ENCODE measurements around the gene EVC. TPM values are rescaled to one million over a fixed set of nuclear protein-coding genes. Genes with fewer than 3 reads are reported as not detected.

Gene EVC
- total and polyA plus RNA-seq, 2 donors from 2014 or later = 7.8 to 159 TPM

GRCh38 chr4:5757954-5758353 is 47.0 kb downstream of the EVC start:
- Histone ChIP-seq H3K27ac (ENCODE audit: low read depth in 2 of 2, low read length in 2 of 2) (no peak overlapping the region), H3K4me3 (ENCODE audit: low read length in 3 of 3) (no peak overlapping the region), H3K9me3 (ENCODE audit: control insufficient read depth in 2 of 3, insufficient read depth in 1 of 3, low read length in 3 of 3) (no peaks in the 10 kb centered on the region), H3K36me3 (ENCODE audit: control insufficient read depth in 2 of 3, insufficient read depth in 3 of 3, low read length in 3 of 3) (peaks cover 10 to 47% (median 19%) of the 10 kb centered on the region in 3 donors), H3K9ac (ENCODE audit: low read length in 3 of 3) (no peak overlapping the region), H3K27me3 (ENCODE audit: control insufficient read depth, insufficient read depth, low read length) (no peaks in the 10 kb centered on the region), H3K4me1 (ENCODE audit: control insufficient read depth in 2 of 3, insufficient read depth in 2 of 3, low read depth in 1 of 3, low read length in 3 of 3) (peaks cover 0 to 13% (median 10%) of the 10 kb centered on the region in 3 donors)
- DNase-seq = peak in 1 of 5 donors; percentile 24
- intact Hi-C loops (cut with DNase I) = no loop called here
- TF ChIP-seq CTCF (IDR thresholded peaks at IDR 0.05; ENCODE audit: borderline replicate concordance, extremely low read depth, insufficient read depth) = no peak
- FAIRE-seq = no peak

GRCh38 chr4:5758741-5759140 is 47.7 kb downstream of the EVC start:
- Histone ChIP-seq H3K36me3 (ENCODE audit: control insufficient read depth in 2 of 3, insufficient read depth in 3 of 3, low read length in 3 of 3) (peaks cover 10 to 46% (median 19%) of the 10 kb centered on the region in 3 donors), H3K27ac (ENCODE audit: low read depth in 2 of 2, low read length in 2 of 2) (no peak overlapping the region), H3K27me3 (ENCODE audit: control insufficient read depth, insufficient read depth, low read length) (no peaks in the 10 kb centered on the region), H3K4me1 (ENCODE audit: control insufficient read depth in 2 of 3, insufficient read depth in 2 of 3, low read depth in 1 of 3, low read length in 3 of 3) (peaks cover 0 to 5% (median 5%) of the 10 kb centered on the region in 3 donors), H3K9me3 (ENCODE audit: control insufficient read depth in 2 of 3, insufficient read depth in 1 of 3, low read length in 3 of 3) (no peaks in the 10 kb centered on the region), H3K4me3 (ENCODE audit: low read length in 3 of 3) (no peak overlapping the region), H3K9ac (ENCODE audit: low read length in 3 of 3) (no peak overlapping the region)
- no peak for TF ChIP-seq CTCF (IDR thresholded peaks at IDR 0.05; ENCODE audit: borderline replicate concordance, extremely low read depth, insufficient read depth)
- FAIRE-seq (no peak), DNase-seq (peak in 1 of 5 donors; percentile 16)
- intact Hi-C loops (cut with DNase I) = no loop called here

GRCh38 chr4:5759236-5760075 is 48.5 kb downstream of the EVC start:
- TF ChIP-seq CTCF (IDR thresholded peaks at IDR 0.05; ENCODE audit: borderline replicate concordance, extremely low read depth, insufficient read depth) = no peak
- Histone ChIP-seq H3K27me3 (ENCODE audit: control insufficient read depth, insufficient read depth, low read length) (no peaks in the 10 kb centered on the region), H3K36me3 (ENCODE audit: control insufficient read depth in 2 of 3, insufficient read depth in 3 of 3, low read length in 3 of 3) (peaks cover 5 to 39% (median 15%) of the 10 kb centered on the region in 3 donors), H3K9me3 (ENCODE audit: control insufficient read depth in 2 of 3, insufficient read depth in 1 of 3, low read length in 3 of 3) (no peaks in the 10 kb centered on the region), H3K4me3 (ENCODE audit: low read length in 3 of 3) (no peak overlapping the region), H3K4me1 (ENCODE audit: control insufficient read depth in 2 of 3, insufficient read depth in 2 of 3, low read depth in 1 of 3, low read length in 3 of 3) (no peaks in the 10 kb centered on the region), H3K27ac (ENCODE audit: low read depth in 2 of 2, low read length in 2 of 2) (no peak overlapping the region), H3K9ac (ENCODE audit: low read length in 3 of 3) (no peak overlapping the region)
- FAIRE-seq = no peak
- intact Hi-C loops (cut with DNase I) = no loop called here
- DNase-seq = peak in 1 of 5 donors; percentile 14
